ENCODE results near the gene ACTA2.

ACTA2 gene

DNA sequence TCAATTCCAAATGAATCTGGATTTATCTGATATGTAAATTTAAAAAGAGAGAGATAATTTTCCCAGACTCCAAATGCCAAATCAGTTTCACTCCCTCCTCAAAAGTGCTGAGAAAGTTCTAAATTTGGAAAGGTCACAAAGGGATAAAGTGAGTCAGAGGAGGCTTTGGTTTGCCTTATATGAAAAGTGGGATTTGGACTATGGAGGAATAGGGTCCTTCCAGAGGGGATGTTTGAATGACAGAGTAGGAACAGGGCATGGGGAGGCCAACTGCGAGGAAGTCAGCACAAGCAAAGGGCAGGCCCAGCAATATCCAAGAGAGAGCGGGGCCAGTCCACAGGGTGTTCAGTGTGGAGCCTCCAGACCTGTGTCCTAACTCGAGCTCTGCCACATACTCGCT is 28.2 kb upstream of the ACTA2 start:
- no peak for DNase-seq

DNA sequence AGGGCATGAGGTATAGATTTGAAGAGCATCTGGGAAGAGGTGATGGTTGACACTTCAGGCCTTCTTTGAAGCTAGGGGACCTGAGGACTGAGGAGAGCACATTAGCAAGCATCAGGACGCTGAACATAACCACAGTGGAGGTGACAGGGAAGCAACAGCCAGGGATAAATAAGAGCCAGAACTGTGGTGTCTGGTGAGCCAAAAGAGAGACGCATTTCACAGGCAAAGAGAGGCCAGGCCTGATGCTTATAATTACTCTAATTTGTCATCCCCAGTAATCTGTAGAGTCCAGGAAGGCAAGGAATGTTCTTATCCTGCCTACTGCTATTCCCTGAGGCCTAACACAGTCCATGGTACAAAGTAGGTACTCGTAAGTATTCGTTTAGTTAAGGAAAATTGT is 27.7 kb upstream of the ACTA2 start:
- DNase-seq = no peak

DNA sequence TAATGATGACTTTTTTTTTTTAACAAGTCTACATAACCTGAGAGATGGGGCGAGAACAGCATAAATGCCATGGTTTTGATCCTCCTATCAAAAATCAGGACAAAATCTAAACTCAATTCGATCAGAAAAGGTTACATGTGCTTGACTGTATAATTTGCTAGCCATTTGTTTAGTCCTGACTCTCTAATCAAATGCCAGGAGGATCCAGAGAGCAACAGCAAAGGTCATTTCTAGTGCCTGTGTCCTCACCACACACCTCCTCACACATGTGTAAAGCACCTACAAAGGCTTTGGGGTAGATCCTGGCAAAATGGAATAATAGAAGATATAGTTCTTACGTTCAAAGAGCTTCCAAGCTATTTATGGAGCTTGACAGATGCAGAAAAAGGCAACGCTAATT is 27.0 kb upstream of the ACTA2 start:
- DNase-seq = no peak

DNA sequence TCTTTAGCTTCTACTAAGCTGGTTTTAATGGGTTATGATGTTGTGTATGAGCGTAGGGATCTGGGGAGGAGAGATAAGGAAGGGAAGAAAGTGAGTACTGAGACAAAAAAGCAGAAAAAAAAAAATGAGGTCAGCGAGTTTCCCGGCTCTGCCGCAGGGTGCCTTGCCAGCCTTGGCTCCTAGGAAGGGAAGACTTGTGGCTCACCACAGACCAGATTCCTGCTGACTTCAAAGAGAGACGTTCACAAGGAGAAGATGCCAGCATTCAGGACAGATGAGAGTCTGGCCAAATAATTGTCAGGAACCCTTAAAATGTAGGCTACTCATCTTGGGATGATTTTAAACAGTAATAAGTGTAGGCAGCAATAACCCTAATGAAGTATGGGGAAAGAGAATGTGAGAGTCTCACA is 26.6 kb upstream of the ACTA2 start:
- DNase-seq = no peak

DNA sequence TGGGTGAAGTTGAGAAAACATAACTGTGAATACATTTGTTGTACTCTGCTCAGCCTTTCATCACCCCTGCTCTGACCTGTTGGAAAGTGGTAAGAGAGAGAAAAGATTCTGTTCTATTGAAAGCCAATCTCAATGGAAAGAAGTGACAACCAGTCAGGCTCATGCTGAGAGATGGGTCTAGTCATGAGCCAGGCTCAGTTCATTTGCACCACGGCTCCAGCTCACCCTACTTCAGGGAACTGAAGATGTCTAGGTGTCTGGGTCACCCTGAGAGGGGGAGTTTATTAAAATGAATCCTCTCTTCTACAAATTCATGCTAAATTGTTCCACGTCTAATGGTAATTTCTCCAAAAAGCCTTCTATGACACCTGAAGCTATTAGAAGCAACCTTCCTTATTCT is 25.9 kb upstream of the ACTA2 start:
- no peak for DNase-seq

DNA sequence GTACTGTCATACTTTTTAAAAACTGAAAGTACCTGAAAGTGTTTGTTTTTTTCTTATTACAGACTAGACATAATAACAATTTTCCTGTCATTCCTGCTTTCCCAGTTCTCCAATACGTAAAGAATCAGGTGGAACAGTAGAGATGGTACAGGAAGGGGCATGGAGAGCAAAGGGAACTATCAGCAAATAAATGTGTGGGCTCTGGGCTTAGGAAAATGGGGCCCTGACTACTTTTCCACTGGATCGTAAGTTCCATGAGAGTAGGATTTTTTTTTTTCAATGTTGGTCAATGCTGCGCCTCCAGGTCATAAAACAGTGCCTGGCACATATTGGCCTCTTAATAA is 22.8 kb upstream of the ACTA2 start:
- DNase-seq = no peak

DNA sequence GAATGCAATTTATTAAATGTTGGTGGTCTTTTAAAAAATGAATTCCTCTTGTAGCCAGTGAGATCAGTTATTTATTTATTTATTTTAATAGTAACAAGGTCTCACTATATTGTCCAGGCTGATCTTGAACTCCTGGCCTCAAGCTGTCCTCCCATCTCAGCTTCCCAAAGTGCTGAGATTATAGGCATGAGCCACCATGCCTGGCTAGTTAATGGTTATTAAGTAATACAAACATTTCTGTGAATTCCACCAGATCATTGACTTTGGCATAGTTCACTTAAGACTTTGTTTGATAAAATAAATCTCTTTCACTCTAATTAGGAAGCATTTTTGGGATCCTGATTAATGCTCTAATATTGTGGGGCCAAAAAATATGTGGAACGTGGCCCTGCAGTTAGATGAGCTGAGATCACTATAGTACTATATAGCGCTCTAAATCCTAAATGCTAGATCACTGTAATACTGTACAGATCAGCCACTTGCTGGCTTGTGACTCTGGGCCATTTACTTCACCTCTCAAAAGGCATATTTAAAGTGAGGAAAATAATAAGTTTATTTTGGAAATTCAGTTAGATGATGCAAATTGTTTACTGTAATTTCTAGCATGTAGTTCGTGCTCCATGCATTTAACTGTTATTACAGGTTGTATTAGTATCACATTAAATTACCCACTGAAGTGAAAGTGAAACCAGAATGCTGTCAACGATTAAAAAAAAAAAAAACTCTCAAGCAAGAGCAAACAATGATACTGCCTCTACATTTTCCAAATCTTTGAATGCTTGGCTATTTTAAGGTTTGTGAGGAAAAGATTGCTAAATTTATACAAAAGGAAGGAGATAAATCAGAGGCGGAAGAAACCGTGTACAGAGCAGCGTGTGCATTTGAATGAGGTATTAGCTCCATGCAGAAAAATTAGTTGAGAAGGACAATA is 22.1 kb upstream of the ACTA2 start:
- DNase-seq = no peak

DNA sequence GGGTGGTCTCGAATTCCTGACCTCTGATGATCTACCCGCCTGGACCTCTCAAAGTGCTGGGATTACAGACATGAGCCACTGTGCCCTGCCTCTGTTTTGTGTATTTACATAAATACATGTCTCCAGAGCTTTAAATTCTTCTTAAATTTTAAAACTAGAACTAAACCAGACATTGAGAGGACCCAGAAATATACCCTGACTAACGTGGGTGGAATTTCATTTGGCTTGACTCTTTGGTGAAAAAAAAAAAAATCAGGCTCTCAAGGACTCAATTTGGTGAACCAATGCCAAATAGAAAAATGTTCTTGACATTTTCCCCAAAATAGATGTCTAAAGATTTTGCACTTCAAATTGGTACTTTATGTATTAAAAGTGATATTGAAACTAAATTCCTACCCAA is 21.4 kb upstream of the ACTA2 start:
- DNase-seq = no peak

DNA sequence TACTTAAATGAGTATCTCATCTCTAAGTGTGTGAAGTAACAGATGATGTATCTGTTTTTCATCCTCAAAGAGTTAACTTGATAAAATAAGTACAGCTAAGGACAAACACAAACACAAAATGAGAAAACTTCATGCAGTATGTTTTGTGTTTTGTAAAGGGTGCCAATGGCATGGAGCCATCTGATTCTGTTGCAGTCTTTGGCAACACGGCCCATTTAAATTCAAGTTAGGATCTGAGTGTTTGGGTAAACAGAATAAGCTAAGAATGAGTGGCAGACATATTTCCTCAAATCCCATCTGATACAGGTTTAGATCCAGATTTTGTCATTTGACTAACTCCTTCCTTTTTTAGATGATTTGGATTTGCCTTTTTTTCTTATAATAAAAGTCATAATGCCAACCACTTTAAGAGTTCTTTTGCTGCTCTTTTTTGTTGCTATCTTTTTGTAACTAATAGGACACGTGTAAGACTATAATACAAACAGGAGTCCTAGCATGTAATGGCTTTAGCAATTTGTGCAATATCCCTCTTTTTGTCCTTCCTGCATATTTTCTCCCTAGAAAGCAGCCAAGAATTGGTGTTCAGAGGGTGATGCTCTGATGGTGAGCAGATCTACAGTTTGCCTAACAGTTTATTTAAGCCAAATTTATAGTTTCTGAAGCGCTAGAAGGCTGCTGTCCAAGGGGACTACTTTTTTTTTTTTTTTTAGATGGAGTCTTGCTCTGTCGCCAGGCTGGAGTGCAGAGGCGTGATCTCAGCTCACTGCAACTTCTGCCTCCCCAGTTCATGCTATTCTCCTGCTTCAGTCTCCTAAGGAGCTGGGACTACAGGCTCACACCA is 18.9 kb upstream of the ACTA2 start:
- no peak for DNase-seq

DNA sequence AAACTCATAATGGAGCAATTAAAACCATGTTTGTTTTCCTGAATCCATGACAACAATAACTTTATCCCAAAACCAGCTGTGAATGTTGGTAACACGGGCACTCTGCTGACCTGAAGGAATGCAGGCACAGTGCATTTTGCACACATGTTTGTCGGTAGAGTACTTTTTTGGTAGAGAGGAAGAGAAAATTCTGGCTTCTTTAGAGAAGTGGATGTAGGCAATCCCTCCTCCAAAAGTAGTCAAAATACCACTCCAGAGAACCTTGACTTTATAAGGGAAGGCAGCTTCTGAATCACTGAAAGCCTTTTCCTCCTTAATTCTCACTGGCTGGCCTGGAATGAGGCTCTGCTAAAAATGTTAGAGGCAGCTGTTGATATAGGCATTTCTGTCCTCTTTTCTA is 15.8 kb upstream of the ACTA2 start:
- no peak for DNase-seq

DNA sequence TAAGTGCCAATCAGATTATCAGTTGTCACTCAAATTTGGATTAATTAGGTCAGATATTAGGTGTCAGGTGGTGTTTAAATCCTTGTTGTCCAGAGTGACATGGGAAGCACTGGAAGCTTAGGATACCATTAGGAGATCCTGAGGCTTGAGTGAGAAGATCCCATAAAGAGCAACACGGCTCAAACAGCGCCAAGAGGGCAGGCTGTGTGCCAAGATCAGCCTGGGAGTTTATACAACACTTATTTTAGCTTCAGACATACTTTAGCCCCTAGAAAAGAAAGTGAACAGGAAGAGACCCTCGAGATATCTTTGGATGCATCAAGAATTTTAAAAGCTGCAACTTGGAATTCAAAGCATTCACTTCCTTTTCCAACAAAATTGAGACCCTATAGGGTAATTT is 14.2 kb upstream of the ACTA2 start:
- DNase-seq = no peak

DNA sequence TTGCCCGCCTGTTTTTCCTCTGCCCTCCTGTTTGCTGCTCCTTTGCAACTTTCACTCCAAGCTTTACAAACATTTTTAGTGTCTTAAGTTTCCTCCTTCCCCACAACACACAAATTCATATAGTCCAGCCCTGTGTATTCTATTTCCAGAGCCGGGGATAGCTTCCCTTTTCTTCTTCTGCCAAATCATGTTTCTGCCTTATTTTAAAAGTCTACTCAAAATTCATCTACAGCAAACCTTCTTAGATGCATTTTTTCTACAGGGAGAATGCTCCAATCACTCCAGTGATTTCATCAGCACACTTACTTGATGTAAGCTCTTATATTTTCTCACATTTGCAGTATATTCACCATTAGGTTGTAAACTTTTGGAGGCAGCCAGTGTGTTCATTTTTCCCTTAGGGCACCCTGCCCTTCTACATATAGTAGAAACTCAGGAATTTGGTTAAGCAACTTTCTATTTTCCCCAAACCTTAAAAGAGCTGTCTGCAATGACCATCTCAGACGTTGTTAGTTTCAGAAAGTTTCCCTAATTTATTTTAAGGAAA is 12.4 kb upstream of the ACTA2 start:
- DNase-seq = no peak

DNA sequence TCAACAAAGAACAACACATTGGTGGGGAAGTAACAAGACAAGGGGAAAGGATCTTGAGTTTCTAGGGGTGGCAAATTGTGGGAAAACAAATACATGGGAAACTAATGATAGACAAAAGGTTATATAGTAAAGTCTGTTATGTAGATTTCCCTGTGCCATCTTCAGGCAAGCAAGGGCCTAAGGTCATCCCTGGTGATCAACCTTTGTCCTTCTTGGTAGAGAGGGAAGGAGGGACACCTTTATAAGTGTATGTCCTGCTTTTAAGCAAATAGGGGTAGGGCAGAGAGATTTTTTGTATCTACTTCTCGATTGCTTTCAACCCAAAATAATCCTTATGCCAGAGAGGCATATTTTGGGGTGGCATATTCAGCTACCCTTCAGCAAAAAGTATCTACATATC is 11.8 kb upstream of the ACTA2 start:
- no peak for DNase-seq

DNA sequence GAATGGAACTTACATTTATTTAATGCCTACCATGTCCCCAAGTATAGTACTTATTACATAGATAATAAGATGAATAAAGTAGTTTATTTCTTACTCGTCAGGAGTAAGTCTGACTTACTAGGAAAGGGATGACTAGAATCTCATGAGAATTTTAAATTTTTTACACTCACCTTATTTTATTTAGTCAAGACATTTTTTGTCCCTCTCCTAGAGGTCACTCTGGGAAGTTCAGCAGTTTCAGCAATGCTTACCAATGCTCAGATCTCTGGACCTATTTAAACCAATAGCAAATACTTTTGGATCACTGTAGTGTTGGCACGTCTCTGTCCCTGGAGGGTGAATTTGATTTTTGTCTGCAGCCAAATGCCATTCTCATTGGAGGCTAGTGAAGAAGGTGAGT is 10.7 kb upstream of the ACTA2 start:
- no peak for DNase-seq

DNA sequence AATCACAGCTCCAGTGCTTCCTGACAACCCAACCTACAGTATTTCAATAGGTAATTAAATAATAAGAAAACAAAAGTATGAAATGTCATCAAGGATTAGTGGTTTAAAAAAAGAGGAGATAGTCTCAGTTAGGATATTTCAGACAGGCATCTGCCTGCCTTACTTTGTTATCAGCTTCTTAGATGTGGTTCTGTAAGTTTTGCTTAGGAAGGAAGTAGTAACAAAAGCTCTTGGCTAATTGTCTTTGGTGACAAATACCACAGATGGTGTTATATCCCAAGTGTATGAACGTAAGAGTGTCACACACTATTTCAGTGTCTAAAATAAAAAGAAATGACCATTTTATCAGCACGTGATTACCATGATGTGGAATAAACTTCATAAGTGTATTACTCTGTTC is 9.8 kb upstream of the ACTA2 start:
- DNase-seq = no peak

DNA sequence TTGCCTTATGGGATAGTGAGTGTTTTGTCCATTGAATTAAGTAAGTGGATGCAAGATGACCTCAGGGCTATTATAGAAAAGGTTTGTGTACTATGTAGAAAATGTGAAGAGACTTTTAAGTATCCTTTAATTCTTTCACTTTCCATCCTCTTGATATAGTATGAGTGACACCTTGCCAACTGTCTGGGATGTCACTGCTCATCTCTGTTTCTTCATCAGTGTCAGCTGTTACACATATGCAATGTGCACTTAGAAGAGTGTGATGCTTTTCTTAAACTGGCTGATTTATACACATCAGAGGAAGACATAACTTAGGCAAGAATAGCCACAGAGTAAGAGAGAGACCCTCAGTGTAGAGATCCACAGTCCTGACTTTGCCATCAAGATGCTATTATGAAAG is 8.7 kb upstream of the ACTA2 start:
- no peak for DNase-seq

DNA sequence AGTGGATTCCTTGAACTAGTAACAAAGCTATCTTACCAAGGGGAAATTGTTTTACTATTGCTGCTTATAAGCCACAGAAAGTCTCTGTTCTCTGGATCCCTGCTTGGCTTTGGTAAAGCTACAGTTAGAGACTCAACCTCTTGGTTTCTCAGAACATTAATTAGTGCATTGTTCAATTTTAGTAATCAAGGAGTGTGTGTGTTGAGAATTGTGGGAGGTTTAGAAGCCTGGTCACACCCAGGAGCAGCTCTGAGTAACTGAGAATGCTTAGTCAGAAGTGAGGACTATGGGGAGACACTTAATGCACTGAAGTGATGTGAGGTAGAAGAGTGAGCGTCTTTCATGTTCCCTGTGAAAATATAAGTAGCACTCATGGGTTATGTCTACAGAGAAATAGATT is 8.2 kb upstream of the ACTA2 start:
- no peak for DNase-seq

DNA sequence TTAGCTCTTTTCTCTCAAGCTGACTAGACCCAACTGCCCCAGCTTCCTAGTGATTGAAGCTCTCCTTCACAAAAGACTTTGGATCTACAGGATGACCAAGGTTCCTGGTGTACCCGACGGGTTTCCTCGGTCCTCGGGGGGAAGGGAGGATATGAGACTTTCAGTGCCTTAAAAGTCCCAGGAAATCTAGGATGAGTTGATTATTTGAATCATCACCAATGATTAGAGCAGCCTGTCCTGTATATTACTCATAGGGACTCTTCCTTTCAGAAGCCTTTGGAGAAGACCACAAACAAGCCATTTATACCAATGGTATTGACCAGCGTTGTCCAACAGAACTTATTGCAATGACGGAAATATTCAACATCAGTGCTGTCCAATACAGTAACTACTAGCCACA is 6.1 kb upstream of the ACTA2 start:
- DNase-seq = no peak

DNA sequence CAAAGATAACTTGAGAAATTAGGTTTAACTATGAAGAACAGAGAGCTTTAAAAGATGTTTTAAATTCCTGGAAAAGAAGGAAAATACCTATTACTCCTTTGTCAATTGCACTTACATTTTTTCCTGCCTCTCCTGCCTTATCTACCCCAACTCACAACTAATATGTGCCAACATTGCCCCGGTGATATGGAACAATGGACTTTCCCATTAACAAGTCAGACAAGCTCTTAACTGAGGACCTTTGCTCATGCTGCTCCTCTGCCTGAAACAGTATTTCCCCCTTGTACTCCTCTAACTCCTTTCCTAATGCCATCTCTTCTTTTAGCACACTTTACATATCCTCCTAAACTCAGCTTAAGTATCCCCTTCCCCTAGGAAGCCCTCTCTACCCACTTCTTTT is 4.8 kb upstream of the ACTA2 start:
- DNase-seq = no peak

DNA sequence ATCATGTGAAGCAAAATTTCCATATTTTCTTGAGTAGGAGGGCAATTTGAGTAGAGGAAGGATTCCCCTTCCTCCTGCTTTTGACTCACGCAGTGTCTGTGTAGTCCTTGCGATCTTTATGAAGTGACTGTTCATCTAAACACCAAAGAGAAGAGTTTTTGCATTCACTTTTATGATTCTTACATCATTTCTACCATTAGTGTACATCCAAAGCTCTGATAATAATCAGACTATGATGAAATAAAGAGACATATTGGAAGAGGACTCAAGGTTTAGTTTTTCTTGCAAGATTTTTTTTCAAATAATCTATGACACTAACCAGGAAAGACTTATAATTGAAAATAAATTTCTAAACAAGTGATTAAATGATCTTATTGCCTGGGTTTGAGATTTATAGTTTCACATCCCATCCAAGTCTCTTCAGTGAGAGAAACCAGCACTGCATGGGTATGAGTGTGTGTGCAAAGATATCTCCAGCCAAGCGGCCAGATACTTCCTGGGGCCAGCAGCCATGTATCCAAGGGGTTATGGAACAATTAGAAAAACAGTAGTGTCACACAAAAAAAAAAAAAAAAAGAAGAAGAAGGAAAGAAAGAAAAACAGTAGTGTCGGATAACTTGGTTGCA is 2.0 kb upstream of the ACTA2 start:
- no peak for DNase-seq

DNA sequence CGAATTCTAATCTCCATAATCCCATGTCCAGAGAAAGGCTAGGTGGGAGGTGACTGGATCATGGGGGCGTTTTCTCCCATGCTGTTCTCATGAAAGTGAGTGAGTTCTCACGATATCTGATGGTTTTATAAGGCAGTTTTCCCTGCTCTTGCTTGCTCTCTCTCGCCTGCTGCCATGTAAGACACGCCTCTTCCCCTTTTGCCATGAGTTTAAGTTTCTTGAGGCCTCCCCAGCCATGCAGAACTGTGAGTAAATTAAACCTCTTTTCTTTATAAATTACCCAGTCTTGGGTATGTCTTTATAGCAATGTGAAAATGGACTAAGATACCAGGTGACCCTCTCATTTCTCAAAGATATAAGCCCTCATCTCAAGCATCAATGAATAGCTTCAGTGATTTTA is 1.1 kb upstream of the ACTA2 start:
- DNase-seq = no peak

DNA sequence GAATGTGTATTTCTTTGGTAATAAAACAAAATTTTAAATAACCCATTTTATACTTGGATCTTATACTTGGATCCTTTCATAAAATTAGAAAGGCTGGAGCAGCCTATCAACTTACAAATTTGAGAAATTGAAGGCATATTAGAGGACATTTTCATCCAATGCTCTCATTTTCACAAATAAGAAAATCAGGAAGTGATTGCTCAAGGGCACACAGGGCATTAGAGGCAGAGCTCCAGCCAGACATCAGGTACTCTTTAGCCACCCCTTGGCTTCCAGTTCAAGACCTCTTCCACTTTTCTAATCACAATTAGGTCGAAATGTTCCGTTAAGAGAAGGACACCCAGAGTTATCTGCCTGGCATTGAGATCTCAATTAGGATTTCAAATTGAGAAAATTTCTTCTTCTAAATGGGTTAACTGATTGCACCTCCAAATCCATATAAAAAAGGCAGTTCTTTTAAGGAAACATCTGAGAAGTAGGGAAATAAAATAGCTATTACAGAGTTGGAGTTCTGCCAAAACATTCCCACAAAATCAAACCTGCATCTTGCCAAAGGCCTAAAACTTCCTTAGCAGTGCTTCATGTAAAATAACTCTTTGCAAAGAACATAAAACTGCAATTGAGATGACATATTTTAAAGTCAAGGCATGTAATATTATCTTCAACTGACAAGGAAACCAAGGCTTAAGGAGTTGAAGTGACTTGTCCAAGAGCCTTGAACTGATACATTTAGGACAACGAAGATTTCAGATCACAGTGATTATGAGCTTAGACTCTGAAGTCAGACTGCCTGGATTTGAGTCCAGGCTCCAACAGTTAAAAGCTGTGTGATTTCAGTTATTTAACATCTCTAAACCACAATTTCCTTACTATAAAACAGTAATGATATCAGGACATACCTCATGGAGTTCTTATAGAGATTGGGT is 2.4 kb downstream of the ACTA2 start:
- DNase-seq = no peak

DNA sequence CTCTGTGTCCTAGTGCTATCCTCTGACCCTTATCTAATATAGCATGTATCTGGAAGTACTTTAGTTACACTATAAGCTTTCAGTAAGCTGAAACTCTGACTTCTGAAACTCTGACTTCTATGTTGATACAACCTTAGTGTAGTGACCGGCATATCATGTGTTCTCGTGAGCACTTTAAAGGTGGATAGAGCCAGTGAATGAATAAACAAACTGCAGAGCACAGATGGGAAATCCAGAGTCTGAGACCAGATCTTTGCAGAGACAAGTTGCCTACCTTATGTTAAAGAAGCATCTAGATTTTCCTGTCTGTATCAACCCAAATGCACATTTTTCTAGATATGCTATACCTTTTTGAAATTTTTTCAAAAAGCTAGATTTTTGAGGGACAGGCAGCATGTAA is 3.5 kb downstream of the ACTA2 start:
- DNase-seq = no peak
